Loucy (cell line): Measurements from ENCODE around the gene SMURF2.

ENCODE experiments used
- H2AFZ ChIP-seq: fragments of 200-600 bp; sonication (generic); 2 replicates; pipeline ENCODE4 v1.6.0; 2016; ENCODE audit warnings: antibody characterized with exemption, mild to moderate bottlenecking, low read length, moderate library complexity
- H3F3A ChIP-seq: fragments of 200-600 bp; 2 replicates; pipeline ENCODE4 v1.6.0; 2016; ENCODE audit warnings: antibody characterized with exemption, low read depth, mild to moderate bottlenecking
- H3K27me3 ChIP-seq: fragments of 200-600 bp; sonication (generic); 2 replicates; pipeline ENCODE4 v1.6.1; 2014; ENCODE audit warnings: low read length, mild to moderate bottlenecking; ENCODE audit not compliant: insufficient read depth, poor library complexity, severe bottlenecking
- H3K36me3 ChIP-seq: fragments of 200-600 bp; sonication (generic); 2 replicates; pipeline ENCODE4 v1.6.1; 2016; ENCODE audit warnings: low read length; ENCODE audit not compliant: insufficient read depth
- H3K4me1 ChIP-seq: fragments of 200-600 bp; sonication (generic); 2 replicates; pipeline ENCODE4 v1.5.1; 2014; ENCODE audit warnings: low read length, mild to moderate bottlenecking; ENCODE audit not compliant: insufficient read depth, poor library complexity, severe bottlenecking
- H3K4me2 ChIP-seq: fragments of 200-600 bp; sonication (generic); 2 replicates; pipeline ENCODE4 v1.6.0; 2014; ENCODE audit warnings: antibody characterized with exemption, low read length, low read depth, mild to moderate bottlenecking; ENCODE audit not compliant: poor library complexity, severe bottlenecking
- H3K4me3 ChIP-seq: fragments of 200-600 bp; sonication (generic); 2 replicates; pipeline ENCODE4 v1.5.1; 2014; ENCODE audit warnings: low read length, mild to moderate bottlenecking, mixed read lengths; ENCODE audit not compliant: poor library complexity, severe bottlenecking
- H3K79me2 ChIP-seq: fragments of 200-600 bp; sonication (generic); 2 replicates; pipeline ENCODE4 v1.6.1; 2014; ENCODE audit warnings: low read length; ENCODE audit not compliant: insufficient read depth
- H3K9ac ChIP-seq: fragments of 200-600 bp; sonication (generic); 2 replicates; pipeline ENCODE4 v1.6.0; 2014; ENCODE audit warnings: mild to moderate bottlenecking, low read depth, low read length, moderate library complexity; ENCODE audit not compliant: poor library complexity, severe bottlenecking
- H3K9me2 ChIP-seq: fragments of 200-600 bp; sonication (generic); replicated peaks from 2 replicates; pipeline ENCODE4 v1.6.1; 2016; ENCODE audit warnings: low read depth, low read length, mixed read lengths
- H3K9me3 ChIP-seq: fragments of 200-600 bp; sonication (generic); 2 replicates; pipeline ENCODE4 v1.6.1; 2014; ENCODE audit warnings: mild to moderate bottlenecking, antibody characterized with exemption, low read length, low read depth; ENCODE audit not compliant: insufficient read depth
- H4K20me1 ChIP-seq: fragments of 200-600 bp; sonication (generic); 2 replicates; pipeline ENCODE4 v1.6.0; 2014; ENCODE audit warnings: antibody characterized with exemption, low read length, mild to moderate bottlenecking; ENCODE audit not compliant: insufficient read depth, poor library complexity, severe bottlenecking
- CTCF ChIP-seq: fragments of 200-600 bp; sonication (generic); conservative IDR thresholded peaks from 2 replicates; pipeline ENCODE4 v1.5.1; 2014; ENCODE audit warnings: mild to moderate bottlenecking, antibody characterized with exemption, low read length
- EZH2phosphoT487 ChIP-seq: fragments of 200-600 bp; IDR thresholded peaks from 2 replicates; pipeline ENCODE4 v1.6.1; 2018; ENCODE audit warnings: antibody characterized with exemption, mild to moderate bottlenecking, moderate library complexity, borderline replicate concordance

The SMURF2 gene

GRCh38 chr17:64591944-64592343 lies 70.2 kb downstream of the SMURF2 start:
- Histone ChIP-seq H2AFZ (no peak overlapping the region), H3K79me2 (peaks cover 31% of the 10 kb centered on the region; the same call in 1 of the 2 replicates)

GRCh38 chr17:64585146-64585545 lies 77.0 kb downstream of the SMURF2 start:
- Histone ChIP-seq H3K27me3 (no peaks in the 10 kb centered on the region), H3K4me3 (no peak overlapping the region), H3K4me1 (peaks cover 10% of the 10 kb centered on the region), H3F3A (peaks cover 9% of the 10 kb centered on the region), H3K4me2 (no peak overlapping the region), H3K9me3 (no peaks in the 10 kb centered on the region), H3K36me3 (peaks cover 80% of the 10 kb centered on the region), H4K20me1 (no peaks in the 10 kb centered on the region), H3K79me2 (0 out of 2 replicates have a peak, but pooled peaks cover 3% of the 10 kb centered on the region), H2AFZ (no peak overlapping the region), H3K9ac (no peak overlapping the region), H3K9me2 (no peaks in the 10 kb centered on the region)
- no peak for TF ChIP-seq CTCF
- no peak for TF ChIP-seq EZH2phosphoT487

More at GRCh38 chr17:64591944-64592343, 70.2 kb downstream of the SMURF2 start:
- Histone ChIP-seq H4K20me1 (no peaks in the 10 kb centered on the region), H3K4me1 (no peaks in the 10 kb centered on the region), H3K9me2 (no peaks in the 10 kb centered on the region), H3K36me3 (peaks cover 85% of the 10 kb centered on the region), H3K27me3 (no peaks in the 10 kb centered on the region), H3K4me3 (no peak overlapping the region), H3K9ac (no peak overlapping the region), H3K9me3 (no peaks in the 10 kb centered on the region), H3F3A (0 out of 2 replicates have a peak, but pooled peaks cover 4% of the 10 kb centered on the region), H3K4me2 (no peak overlapping the region)
- TF ChIP-seq EZH2phosphoT487 (no peak), CTCF (no peak)

GRCh38 chr17:64583038-64583437 lies 79.1 kb downstream of the SMURF2 start:
- Histone ChIP-seq H3K27me3 (no peaks in the 10 kb centered on the region), H3K9ac (no peak overlapping the region), H3K4me3 (no peak overlapping the region), H3K9me3 (no peaks in the 10 kb centered on the region), H3K4me2 (no peak overlapping the region), H3K4me1 (peaks cover 10% of the 10 kb centered on the region), H2AFZ (no peak overlapping the region), H3K79me2 (no peaks in the 10 kb centered on the region), H3F3A (peaks cover 9% of the 10 kb centered on the region), H3K9me2 (no peaks in the 10 kb centered on the region), H4K20me1 (no peaks in the 10 kb centered on the region), H3K36me3 (peaks cover 81% of the 10 kb centered on the region)
- TF ChIP-seq CTCF (no peak), EZH2phosphoT487 (no peak)
